ENCODE data around the gene NPPB. TPM values are rescaled to one million over a fixed set of nuclear protein-coding genes. Genes with fewer than 3 reads are reported as not detected.
A peak's percentile ranks its signal among the peaks of the same experiment; 100 is the strongest.

The NPPB gene
- polyA plus RNA-seq, 1 donor (not counting 4 experiments of a cell fraction or from before 2014, with no cell fraction given) = not detected

GRCh38 chr1:11839727-11840705, 18.7 kb downstream of the NPPB start:
- H3K4me1 ChIP-seq (ENCODE audit: control insufficient read depth, extremely low read depth, insufficient read depth, low read length) = no peaks in the 10 kb centered on the region
- no peak overlapping the region for H3K27ac ChIP-seq (ENCODE audit: control insufficient read depth, insufficient read depth, low read length)
- no peak overlapping the region for H3K4me3 ChIP-seq (ENCODE audit: control insufficient read depth in 2 of 3, extremely low read depth in 1 of 3, insufficient read depth in 2 of 3, low read depth in 1 of 3, low read length in 3 of 3)
- dilution Hi-C loops (cut with MboI; ENCODE audit: extremely low pct_ligation_motif_present, low sequenced_read_pairs) = no loop called here
- FAIRE-seq (no peak), DNase-seq (ENCODE audit: low read depth, low spot score) (no peak)
- no peaks in the 10 kb centered on the region for H4K20me1 ChIP-seq (ENCODE audit: control insufficient read depth, extremely low read depth, insufficient read depth, low read length)
- H3K9me3 ChIP-seq (ENCODE audit: control insufficient read depth, low read depth, low read length) = no peaks in the 10 kb centered on the region
- no peaks in the 10 kb centered on the region for H3K27me3 ChIP-seq (ENCODE audit: control insufficient read depth, extremely low read depth, insufficient read depth, low read length)
- no peak overlapping the region for H2AFZ ChIP-seq (ENCODE audit: control insufficient read depth, low read length)
- H3K79me2 ChIP-seq (ENCODE audit: control insufficient read depth, insufficient read depth, low read length) = no peaks in the 10 kb centered on the region
- H3K9ac ChIP-seq (ENCODE audit: control insufficient read depth, extremely low read depth, insufficient read depth, low read length) = no peak overlapping the region
- H3K9me1 ChIP-seq (ENCODE audit: control insufficient read depth, extremely low read depth, insufficient read depth, low read length) = no peaks in the 10 kb centered on the region
- no peak overlapping the region for H3K4me2 ChIP-seq (ENCODE audit: control insufficient read depth, extremely low read depth, insufficient read depth, low read depth, low read length)
- TF ChIP-seq EZH2 (IDR thresholded peaks at IDR 0.05; ENCODE audit: low read length) = no peak
- TF ChIP-seq, protein P1, sequence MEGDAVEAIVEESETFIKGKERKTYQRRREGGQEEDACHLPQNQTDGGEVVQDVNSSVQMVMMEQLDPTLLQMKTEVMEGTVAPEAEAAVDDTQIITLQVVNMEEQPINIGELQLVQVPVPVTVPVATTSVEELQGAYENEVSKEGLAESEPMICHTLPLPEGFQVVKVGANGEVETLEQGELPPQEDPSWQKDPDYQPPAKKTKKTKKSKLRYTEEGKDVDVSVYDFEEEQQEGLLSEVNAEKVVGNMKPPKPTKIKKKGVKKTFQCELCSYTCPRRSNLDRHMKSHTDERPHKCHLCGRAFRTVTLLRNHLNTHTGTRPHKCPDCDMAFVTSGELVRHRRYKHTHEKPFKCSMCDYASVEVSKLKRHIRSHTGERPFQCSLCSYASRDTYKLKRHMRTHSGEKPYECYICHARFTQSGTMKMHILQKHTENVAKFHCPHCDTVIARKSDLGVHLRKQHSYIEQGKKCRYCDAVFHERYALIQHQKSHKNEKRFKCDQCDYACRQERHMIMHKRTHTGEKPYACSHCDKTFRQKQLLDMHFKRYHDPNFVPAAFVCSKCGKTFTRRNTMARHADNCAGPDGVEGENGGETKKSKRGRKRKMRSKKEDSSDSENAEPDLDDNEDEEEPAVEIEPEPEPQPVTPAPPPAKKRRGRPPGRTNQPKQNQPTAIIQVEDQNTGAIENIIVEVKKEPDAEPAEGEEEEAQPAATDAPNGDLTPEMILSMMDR (optimal IDR thresholded peaks at IDR 0.05 in 1 of 3, IDR thresholded peaks at IDR 0.05 in 1 of 3, conservative IDR thresholded peaks at IDR 0.05 in 1 of 3; ENCODE audit: extremely low read depth in 1 of 3, insufficient read depth in 2 of 3, low read length in 3 of 3) = no peak
- H3K36me3 ChIP-seq (ENCODE audit: control insufficient read depth in 2 of 2, extremely low read depth in 1 of 2, insufficient read depth in 2 of 2, low read length in 2 of 2) = peaks cover 55 to 68% of the 10 kb centered on the region in 2 experiments

GRCh38 chr1:11838349-11839272, 20.1 kb downstream of the NPPB start:
- no peak overlapping the region for H3K9ac ChIP-seq (ENCODE audit: control insufficient read depth, extremely low read depth, insufficient read depth, low read length)
- H3K27ac ChIP-seq (ENCODE audit: control insufficient read depth, insufficient read depth, low read length) = no peak overlapping the region
- FAIRE-seq (peak; percentile 81), DNase-seq (ENCODE audit: low read depth, low spot score) (no peak)
- H4K20me1 ChIP-seq (ENCODE audit: control insufficient read depth, extremely low read depth, insufficient read depth, low read length) = peaks cover 3% of the 10 kb centered on the region
- no peaks in the 10 kb centered on the region for H3K9me1 ChIP-seq (ENCODE audit: control insufficient read depth, extremely low read depth, insufficient read depth, low read length)
- H3K4me3 ChIP-seq (ENCODE audit: control insufficient read depth in 2 of 3, extremely low read depth in 1 of 3, insufficient read depth in 2 of 3, low read depth in 1 of 3, low read length in 3 of 3) = no peak overlapping the region
- dilution Hi-C loops (cut with MboI; ENCODE audit: extremely low pct_ligation_motif_present, low sequenced_read_pairs) = no loop called here
- no peaks in the 10 kb centered on the region for H3K27me3 ChIP-seq (ENCODE audit: control insufficient read depth, extremely low read depth, insufficient read depth, low read length)
- H3K9me3 ChIP-seq (ENCODE audit: control insufficient read depth, low read depth, low read length) = no peaks in the 10 kb centered on the region
- H2AFZ ChIP-seq (ENCODE audit: control insufficient read depth, low read length) = no peak overlapping the region
- H3K4me2 ChIP-seq (ENCODE audit: control insufficient read depth, extremely low read depth, insufficient read depth, low read depth, low read length) = no peak overlapping the region
- no peaks in the 10 kb centered on the region for H3K79me2 ChIP-seq (ENCODE audit: control insufficient read depth, insufficient read depth, low read length)
- H3K4me1 ChIP-seq (ENCODE audit: control insufficient read depth, extremely low read depth, insufficient read depth, low read length) = no peaks in the 10 kb centered on the region
- H3K36me3 ChIP-seq (ENCODE audit: control insufficient read depth in 2 of 2, extremely low read depth in 1 of 2, insufficient read depth in 2 of 2, low read length in 2 of 2) = peaks cover 62 to 67% of the 10 kb centered on the region in 2 experiments
- TF ChIP-seq EZH2 (IDR thresholded peaks at IDR 0.05; ENCODE audit: low read length) = no peak
- TF ChIP-seq, protein P1 (optimal IDR thresholded peaks at IDR 0.05 in 1 of 3, IDR thresholded peaks at IDR 0.05 in 1 of 3, conservative IDR thresholded peaks at IDR 0.05 in 1 of 3; ENCODE audit: extremely low read depth in 1 of 3, insufficient read depth in 2 of 3, low read length in 3 of 3) = peak; percentile 99 to 100 (median 100)

Measured in keratinocyte (primary cell).